ENCODE results near the gene CTDSPL.

DNA sequence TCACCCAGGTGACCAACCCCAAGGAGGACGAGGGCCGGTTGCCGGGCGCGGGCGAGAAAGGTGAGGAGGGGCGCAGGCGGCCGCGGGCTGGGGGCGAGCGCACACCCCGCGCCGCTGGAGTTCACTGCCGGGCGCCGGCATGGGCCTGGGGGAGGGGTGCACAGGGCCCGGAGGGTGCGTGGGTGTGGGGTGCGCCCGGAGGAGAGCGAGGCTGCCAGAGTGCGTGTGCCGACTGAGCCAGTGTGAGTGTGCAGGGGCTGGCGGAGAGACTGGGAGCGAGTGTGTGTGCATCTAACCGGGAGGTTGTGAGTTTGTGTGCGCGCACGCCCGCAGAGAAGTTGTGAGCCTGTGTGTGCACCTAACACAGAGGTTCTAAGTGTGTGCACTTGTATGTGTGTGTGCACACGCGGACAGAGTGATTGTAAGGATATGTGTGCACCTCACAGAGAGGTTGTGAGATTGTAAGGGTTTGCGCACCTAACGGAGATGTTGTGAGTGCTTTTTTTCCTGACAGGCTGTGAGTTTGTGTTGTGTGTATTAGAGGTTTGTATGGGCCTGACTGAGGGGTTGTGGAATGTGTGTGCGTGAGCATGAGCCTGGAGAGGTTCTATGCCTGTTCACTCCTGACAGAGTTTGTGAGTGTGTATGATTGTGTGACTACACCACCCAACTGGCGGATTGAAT, 681 bp downstream of the CTDSPL start:
- TF ChIP-seq EZH2 (IDR thresholded peaks at IDR 0.05; ENCODE audit: insufficient read depth, poor library complexity, severe bottlenecking) (no peak), EZH2phosphoT487 (IDR thresholded peaks at IDR 0.05; ENCODE audit: insufficient read depth, low read depth) (no peak)
